Measurements from ENCODE around the gene APLP1.
"Not testable (repeated sequence)": the region's sequence is repeated elsewhere in the genome, so short reads cannot be mapped to it uniquely, and the experiment has no call there.

Gene APLP1

GRCh38 chr19:35904311-35905068 lies 36.1 kb downstream of the APLP1 start:
- no peak overlapping the region for H3K4me3 ChIP-seq (replicated peaks; ENCODE audit: low read depth, low read length)

DNA sequence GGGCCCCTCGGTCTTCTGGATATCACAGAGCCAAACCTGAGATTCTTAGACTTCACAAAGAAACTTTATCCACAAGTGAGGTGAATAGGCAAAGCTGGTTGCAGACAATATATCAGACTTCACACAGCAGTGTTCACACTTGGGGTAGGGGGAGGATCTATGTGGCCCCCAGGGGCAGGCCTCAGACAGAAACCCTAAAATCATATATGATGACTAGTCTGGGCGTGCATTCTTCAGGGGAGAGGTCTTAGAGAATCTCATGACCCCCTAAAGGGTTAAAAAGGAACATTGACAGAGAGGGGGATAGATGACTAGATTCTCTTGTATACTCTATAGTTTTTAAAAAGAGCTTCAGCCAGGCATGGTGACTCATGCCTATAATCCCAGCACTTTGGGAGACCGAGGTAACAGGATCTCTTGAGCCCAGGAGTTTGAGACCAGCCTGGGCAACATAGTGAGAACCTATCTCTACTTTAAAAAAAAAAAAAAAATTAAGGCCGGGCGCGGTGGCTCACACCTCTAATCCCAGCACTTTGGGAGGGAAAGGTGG lies 36.9 kb downstream of the APLP1 start:
- H3K4me3 ChIP-seq (replicated peaks; ENCODE audit: low read depth, low read length): no peak overlapping the region
- no peak for DNase-seq (ENCODE audit: extremely low read depth, low read depth)
- TF ChIP-seq, protein P1, sequence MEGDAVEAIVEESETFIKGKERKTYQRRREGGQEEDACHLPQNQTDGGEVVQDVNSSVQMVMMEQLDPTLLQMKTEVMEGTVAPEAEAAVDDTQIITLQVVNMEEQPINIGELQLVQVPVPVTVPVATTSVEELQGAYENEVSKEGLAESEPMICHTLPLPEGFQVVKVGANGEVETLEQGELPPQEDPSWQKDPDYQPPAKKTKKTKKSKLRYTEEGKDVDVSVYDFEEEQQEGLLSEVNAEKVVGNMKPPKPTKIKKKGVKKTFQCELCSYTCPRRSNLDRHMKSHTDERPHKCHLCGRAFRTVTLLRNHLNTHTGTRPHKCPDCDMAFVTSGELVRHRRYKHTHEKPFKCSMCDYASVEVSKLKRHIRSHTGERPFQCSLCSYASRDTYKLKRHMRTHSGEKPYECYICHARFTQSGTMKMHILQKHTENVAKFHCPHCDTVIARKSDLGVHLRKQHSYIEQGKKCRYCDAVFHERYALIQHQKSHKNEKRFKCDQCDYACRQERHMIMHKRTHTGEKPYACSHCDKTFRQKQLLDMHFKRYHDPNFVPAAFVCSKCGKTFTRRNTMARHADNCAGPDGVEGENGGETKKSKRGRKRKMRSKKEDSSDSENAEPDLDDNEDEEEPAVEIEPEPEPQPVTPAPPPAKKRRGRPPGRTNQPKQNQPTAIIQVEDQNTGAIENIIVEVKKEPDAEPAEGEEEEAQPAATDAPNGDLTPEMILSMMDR (IDR thresholded peaks at IDR 0.05; ENCODE audit: low read depth, low read length, missing control alignments): no peak

More at GRCh38 chr19:35904311-35905068, 36.1 kb downstream of the APLP1 start:
- DNase-seq (ENCODE audit: extremely low read depth, low read depth): no peak
- TF ChIP-seq, protein P1 (IDR thresholded peaks at IDR 0.05; ENCODE audit: low read depth, low read length, missing control alignments): no peak

DNA sequence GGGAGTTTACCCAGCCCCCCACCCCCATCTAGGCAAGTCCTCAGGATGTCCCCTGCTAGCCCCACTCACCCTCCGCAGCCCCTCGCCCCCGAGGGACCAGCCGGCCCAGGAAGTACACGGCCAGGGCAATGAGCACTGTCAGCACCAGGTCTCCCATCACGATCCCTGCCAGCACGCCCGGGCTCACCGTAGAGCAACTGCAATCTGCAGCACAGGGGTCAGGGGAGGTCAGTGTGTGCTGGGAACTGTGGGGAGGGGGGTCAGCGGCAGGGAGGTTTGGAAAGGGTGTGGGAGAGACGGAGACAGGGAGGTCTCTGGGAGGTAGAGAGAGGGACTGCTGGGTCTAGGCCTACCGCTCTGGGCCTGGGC lies 39.0 kb downstream of the APLP1 start:
- no peak for DNase-seq (ENCODE audit: extremely low read depth, low read depth)
- TF ChIP-seq, protein P1 (IDR thresholded peaks at IDR 0.05; ENCODE audit: low read depth, low read length, missing control alignments): no peak
- H3K4me3 ChIP-seq (replicated peaks; ENCODE audit: low read depth, low read length): no peak overlapping the region

DNA sequence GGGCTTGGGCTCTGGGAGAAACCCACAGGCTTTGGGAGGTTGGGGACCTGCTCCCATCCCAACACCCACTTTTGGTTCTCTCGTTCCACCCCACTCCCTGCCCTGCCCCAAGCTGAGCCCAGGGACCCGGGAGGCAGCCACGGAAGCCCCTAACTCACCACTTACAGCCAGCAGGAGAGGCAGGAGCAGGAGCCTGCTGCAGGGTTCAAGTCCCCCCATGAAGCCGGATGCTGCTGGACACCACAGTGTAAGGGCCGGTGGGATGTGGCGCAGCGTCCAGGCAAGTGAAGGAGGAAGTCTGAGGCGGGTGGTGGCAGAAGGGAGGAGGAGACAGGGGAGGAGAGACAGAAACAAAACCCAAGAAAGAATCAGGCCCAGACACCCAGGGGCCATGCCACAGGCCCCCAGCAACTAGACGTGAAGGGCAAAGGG lies 39.7 kb downstream of the APLP1 start, which contains the start of gene TYROBP:
TSS of gene TYROBP (minus strand) at position 286 of the 432 bp plus-strand sequence. CDS start at position 219, 67 bp downstream.
- no peak within 1 kb of the TSS for H3K4me3 ChIP-seq (replicated peaks; ENCODE audit: low read depth, low read length)
- DNase-seq (ENCODE audit: extremely low read depth, low read depth): no peak
- TF ChIP-seq, protein P1 (IDR thresholded peaks at IDR 0.05; ENCODE audit: low read depth, low read length, missing control alignments): no peak

DNA sequence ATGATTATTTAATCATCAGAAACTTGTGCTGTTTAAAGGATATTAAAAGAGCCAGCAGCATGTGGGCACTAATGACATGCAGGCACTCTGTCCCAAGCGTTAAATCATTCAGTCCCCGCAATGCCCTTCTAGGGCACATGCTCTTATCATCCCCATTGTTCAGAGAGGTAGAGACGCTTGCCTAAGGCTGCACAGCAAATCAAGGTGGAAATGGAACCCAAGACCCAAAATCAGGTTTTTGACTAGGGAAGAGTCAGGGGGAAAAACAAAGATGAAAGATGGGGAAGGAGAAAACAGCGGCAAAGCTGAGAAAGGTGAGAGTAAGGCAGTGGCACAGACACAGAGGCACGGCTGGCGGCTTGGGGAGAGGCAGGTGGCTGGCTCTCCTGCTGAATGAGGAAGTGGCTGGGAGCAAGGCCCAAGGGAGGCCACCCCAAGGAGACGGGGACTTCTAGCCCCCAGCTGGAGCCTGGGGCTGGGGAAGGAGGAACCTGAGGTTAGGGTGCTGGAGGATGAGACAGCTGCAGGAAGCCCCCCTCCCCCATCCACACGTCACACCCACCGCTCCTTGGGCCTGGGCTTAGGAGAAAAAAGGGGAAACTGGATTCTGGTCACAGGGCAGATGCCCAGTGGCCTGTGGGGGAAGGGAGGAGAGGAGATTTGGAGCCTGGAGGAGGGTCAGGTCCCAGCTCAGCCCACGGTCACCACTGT lies 40.8 kb downstream of the APLP1 start:
- no peak overlapping the region for H3K4me3 ChIP-seq (replicated peaks; ENCODE audit: low read depth, low read length)
- TF ChIP-seq, protein P1 (IDR thresholded peaks at IDR 0.05; ENCODE audit: low read depth, low read length, missing control alignments): no peak
- no peak for DNase-seq (ENCODE audit: extremely low read depth, low read depth)

GRCh38 chr19:35909684-35910035 lies 41.3 kb downstream of the APLP1 start:
- TF ChIP-seq, protein P1 (IDR thresholded peaks at IDR 0.05; ENCODE audit: low read depth, low read length, missing control alignments): no peak
- H3K4me3 ChIP-seq (replicated peaks; ENCODE audit: low read depth, low read length): no peak overlapping the region
- DNase-seq (ENCODE audit: extremely low read depth, low read depth): no peak

GRCh38 chr19:35910355-35910754 lies 42.0 kb downstream of the APLP1 start:
- not testable (repeated sequence) for DNase-seq (ENCODE audit: extremely low read depth, low read depth); H3K4me3 ChIP-seq (replicated peaks; ENCODE audit: low read depth, low read length)

All from HFF-Myc (cell line).